ENCODE data around the gene ADAM22. TPM values are rescaled to one million over a fixed set of nuclear protein-coding genes. Genes with fewer than 3 reads are reported as not detected.

ADAM22 gene
- total RNA-seq, 1 donor from 2014 or later = 1.6 TPM

DNA sequence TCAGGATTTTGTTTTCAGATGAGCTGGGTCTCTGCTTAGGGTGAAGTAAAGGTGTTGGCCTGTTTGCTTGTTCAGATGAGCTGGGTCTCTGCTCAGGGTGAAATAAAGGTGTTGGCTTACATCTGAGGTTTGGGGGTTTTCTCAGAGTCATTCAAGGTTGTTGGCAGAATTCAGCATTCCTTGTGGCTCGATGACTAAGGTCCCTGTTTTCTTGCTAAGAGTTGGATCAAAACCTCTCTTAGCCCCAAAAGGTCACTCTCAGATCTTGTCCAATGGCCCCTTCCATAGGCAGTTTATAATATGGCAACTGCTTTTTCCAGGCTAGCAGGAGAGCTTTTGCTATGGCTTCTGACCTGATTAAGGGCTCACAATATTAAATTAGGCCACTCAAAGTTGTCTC lies 106.6 kb downstream of the ADAM22 start:
- Mint-ChIP-seq H3K27ac (ENCODE audit: unreplicated experiment) (no peak overlapping the region), H3K4me1 (ENCODE audit: low read depth) (no peaks in the 10 kb centered on the region), H3K9me3 (ENCODE audit: low read depth) (no peaks in the 10 kb centered on the region), H3K36me3 (ENCODE audit: low read depth) (no peaks in the 10 kb centered on the region), H3K4me3 (ENCODE audit: unreplicated experiment) (no peak overlapping the region), H3K27me3 (ENCODE audit: low read depth) (no peaks in the 10 kb centered on the region)
- DNase-seq (ENCODE audit: low spot score) = no peak
- TF ChIP-seq, protein P1, sequence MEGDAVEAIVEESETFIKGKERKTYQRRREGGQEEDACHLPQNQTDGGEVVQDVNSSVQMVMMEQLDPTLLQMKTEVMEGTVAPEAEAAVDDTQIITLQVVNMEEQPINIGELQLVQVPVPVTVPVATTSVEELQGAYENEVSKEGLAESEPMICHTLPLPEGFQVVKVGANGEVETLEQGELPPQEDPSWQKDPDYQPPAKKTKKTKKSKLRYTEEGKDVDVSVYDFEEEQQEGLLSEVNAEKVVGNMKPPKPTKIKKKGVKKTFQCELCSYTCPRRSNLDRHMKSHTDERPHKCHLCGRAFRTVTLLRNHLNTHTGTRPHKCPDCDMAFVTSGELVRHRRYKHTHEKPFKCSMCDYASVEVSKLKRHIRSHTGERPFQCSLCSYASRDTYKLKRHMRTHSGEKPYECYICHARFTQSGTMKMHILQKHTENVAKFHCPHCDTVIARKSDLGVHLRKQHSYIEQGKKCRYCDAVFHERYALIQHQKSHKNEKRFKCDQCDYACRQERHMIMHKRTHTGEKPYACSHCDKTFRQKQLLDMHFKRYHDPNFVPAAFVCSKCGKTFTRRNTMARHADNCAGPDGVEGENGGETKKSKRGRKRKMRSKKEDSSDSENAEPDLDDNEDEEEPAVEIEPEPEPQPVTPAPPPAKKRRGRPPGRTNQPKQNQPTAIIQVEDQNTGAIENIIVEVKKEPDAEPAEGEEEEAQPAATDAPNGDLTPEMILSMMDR (IDR thresholded peaks at IDR 0.05) = no peak

DNA sequence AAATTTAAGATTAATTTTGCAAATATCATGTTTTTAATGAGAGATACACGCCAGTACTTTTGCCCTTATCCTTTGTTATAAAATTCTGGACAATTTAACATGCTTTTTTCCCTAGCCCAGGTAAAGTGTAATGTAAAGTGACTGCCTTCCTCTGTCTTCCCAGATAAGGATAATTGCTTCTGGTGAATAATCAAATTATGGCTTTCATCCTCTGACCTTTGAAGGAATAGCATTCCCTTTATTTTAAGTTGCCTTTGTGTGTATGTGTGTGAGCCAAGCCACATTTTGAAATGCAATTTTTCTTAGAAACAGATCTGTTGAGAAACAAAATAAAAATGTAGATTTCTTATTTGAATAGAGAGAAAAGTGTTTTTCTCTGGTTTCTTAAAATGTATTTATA lies 107.5 kb downstream of the ADAM22 start:
- H3K27ac Mint-ChIP-seq (ENCODE audit: unreplicated experiment) = no peak overlapping the region

DNA sequence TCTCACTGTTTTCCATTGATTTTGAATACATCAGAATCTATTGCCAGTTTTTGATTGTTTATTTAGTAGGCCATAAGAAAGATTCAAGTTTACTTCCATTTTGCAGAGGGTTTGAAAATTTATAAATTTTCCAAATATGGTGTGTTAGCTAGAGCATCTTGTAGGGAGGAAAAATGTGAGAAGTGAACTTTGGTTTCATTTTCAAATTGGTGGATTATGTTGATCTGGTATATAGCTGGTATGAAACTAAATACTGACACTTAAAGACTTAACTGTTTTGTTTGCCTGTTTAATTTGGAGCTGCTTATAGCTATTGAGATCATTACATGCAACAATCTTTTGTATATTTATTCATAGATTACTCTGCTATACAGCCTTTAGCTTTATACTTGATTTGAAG lies 108.1 kb downstream of the ADAM22 start:
- H3K4me1 Mint-ChIP-seq (ENCODE audit: low read depth) = no peaks in the 10 kb centered on the region
- H3K27ac Mint-ChIP-seq (ENCODE audit: unreplicated experiment) = peak overlapping the region; percentile 41
- H3K9me3 Mint-ChIP-seq (ENCODE audit: low read depth) = no peaks in the 10 kb centered on the region
- no peak for DNase-seq (ENCODE audit: low spot score)
- TF ChIP-seq, protein P1 (IDR thresholded peaks at IDR 0.05) = no peak
- H3K36me3 Mint-ChIP-seq (ENCODE audit: low read depth) = no peaks in the 10 kb centered on the region
- no peaks in the 10 kb centered on the region for H3K27me3 Mint-ChIP-seq (ENCODE audit: low read depth)
- H3K4me3 Mint-ChIP-seq (ENCODE audit: unreplicated experiment) = no peak overlapping the region

More for the DNA sequence above, 107.5 kb downstream of the ADAM22 start:
- TF ChIP-seq, protein P1 (IDR thresholded peaks at IDR 0.05) = no peak
- H3K9me3 Mint-ChIP-seq (ENCODE audit: low read depth) = no peaks in the 10 kb centered on the region
- H3K4me1 Mint-ChIP-seq (ENCODE audit: low read depth) = no peaks in the 10 kb centered on the region
- H3K36me3 Mint-ChIP-seq (ENCODE audit: low read depth) = no peaks in the 10 kb centered on the region
- no peak overlapping the region for H3K4me3 Mint-ChIP-seq (ENCODE audit: unreplicated experiment)
- no peaks in the 10 kb centered on the region for H3K27me3 Mint-ChIP-seq (ENCODE audit: low read depth)
- no peak for DNase-seq (ENCODE audit: low spot score)

DNA sequence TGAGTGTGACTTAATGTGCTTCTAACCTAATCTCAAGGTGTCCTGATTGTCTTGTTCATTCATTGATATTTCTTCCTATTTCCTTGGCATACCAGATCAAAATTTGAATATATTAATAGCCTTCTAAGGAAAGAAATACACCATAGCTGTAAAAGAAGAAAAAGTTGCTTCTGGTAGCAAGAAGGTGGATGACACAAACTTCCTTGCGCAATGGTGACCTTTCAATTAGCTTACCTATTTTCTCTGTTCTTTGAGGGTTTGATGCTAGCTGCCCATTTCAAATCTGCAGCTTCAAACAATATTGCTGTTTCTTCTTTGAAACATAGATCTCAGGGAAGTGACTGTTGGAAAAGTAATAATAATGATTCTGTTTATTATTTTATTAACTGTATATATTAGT lies 108.8 kb downstream of the ADAM22 start:
- H3K36me3 Mint-ChIP-seq (ENCODE audit: low read depth) = no peaks in the 10 kb centered on the region
- no peak overlapping the region for H3K27ac Mint-ChIP-seq (ENCODE audit: unreplicated experiment)
- H3K4me3 Mint-ChIP-seq (ENCODE audit: unreplicated experiment) = no peak overlapping the region

DNA sequence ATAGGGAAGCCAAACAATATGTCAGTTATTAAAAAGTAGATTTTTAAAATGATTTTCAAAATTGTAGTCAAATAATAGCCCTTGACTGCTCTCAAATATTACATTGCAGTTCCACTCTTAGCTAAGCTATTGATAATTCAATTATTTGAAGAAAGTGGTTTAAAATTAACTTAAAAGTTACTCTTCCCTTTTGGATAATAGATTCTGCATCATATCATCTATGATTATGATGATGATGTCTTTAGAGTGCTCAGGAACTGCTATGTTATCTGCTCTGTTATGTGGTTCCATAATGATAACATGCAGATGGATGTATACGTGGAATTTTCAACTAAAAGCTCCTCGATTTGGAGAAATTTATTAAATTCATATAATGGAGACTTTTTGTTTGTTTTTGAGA lies 110.0 kb downstream of the ADAM22 start:
- TF ChIP-seq, protein P1 (IDR thresholded peaks at IDR 0.05) = no peak
- Mint-ChIP-seq H3K36me3 (ENCODE audit: low read depth) (no peaks in the 10 kb centered on the region), H3K4me3 (ENCODE audit: unreplicated experiment) (no peak overlapping the region), H3K9me3 (ENCODE audit: low read depth) (no peaks in the 10 kb centered on the region), H3K4me1 (ENCODE audit: low read depth) (no peaks in the 10 kb centered on the region), H3K27ac (ENCODE audit: unreplicated experiment) (no peak overlapping the region), H3K27me3 (ENCODE audit: low read depth) (no peaks in the 10 kb centered on the region)
- DNase-seq (ENCODE audit: low spot score) = no peak

More for the DNA sequence above, 108.8 kb downstream of the ADAM22 start:
- Mint-ChIP-seq H3K9me3 (ENCODE audit: low read depth) (no peaks in the 10 kb centered on the region), H3K4me1 (ENCODE audit: low read depth) (no peaks in the 10 kb centered on the region), H3K27me3 (ENCODE audit: low read depth) (no peaks in the 10 kb centered on the region)
- TF ChIP-seq, protein P1 (IDR thresholded peaks at IDR 0.05) = no peak
- DNase-seq (ENCODE audit: low spot score) = no peak
